ENCODE measurements around the gene EFNA2. TPM values are rescaled to one million over a fixed set of nuclear protein-coding genes. Genes with fewer than 3 reads are reported as not detected.
"Not testable (repeated sequence)": the region's sequence is repeated elsewhere in the genome, so short reads cannot be mapped to it uniquely, and the experiment has no call there.

The EFNA2 gene
- polyA plus RNA-seq, 1 donor (not counting 4 experiments of a cell fraction or from before 2014, with no cell fraction given) = not detected

DNA sequence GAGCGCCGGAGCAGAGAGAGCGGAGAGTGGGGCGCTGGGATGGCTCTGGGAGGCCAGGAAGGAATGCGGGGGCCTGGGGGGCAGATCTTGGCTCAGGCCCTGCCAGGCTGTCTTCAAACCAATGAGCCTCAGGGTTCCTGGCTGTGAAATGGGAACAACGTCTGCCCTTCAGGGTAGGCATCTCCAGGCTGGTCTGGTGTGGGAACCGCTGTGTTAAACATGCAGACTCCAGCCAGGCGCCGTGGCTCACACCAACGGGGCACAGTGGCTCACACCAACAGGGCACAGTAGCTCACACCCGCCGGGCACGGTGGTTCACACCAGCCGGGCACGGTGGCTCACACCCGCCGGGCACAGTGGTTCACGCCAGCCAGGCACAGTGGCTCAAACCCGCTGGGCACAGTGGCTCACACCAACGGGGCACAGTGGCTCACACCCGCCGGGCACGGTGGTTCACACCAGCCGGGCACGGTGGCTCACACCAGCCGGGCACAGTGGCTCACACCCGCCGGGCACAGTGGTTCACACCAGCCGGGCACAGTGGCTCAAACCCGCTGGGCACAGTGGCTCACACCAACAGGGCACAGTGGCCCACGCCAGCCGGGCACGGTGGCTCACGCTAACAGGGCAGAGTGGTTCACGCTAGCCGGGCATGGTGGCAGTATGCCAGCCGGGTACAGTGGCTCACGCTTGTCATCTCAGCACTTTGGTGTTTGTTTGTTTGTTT, 40.1 kb downstream of the EFNA2 start:
- dilution Hi-C loops (cut with MboI; ENCODE audit: extremely low pct_ligation_motif_present, low sequenced_read_pairs) = no loop called here
- peak overlapping the region; percentile 90 for H3K4me2 ChIP-seq (ENCODE audit: control insufficient read depth, extremely low read depth, insufficient read depth, low read depth, low read length)
- no peak for TF ChIP-seq EZH2 (IDR thresholded peaks at IDR 0.05; ENCODE audit: low read length)
- no peak for TF ChIP-seq CTCF (optimal IDR thresholded peaks at IDR 0.05 in 1 of 3, IDR thresholded peaks at IDR 0.05 in 1 of 3, conservative IDR thresholded peaks at IDR 0.05 in 1 of 3; ENCODE audit: extremely low read depth in 1 of 3, insufficient read depth in 2 of 3, low read length in 3 of 3)
- no peaks in the 10 kb centered on the region for H3K9me3 ChIP-seq (ENCODE audit: control insufficient read depth, low read depth, low read length)
- H3K9me1 ChIP-seq (ENCODE audit: control insufficient read depth, extremely low read depth, insufficient read depth, low read length) = no peaks in the 10 kb centered on the region
- H4K20me1 ChIP-seq (ENCODE audit: control insufficient read depth, extremely low read depth, insufficient read depth, low read length) = no peaks in the 10 kb centered on the region
- no peaks in the 10 kb centered on the region for H3K79me2 ChIP-seq (ENCODE audit: control insufficient read depth, insufficient read depth, low read length)
- H3K27me3 ChIP-seq (ENCODE audit: control insufficient read depth, extremely low read depth, insufficient read depth, low read length) = peaks cover 7% of the 10 kb centered on the region
- DNase-seq (ENCODE audit: low read depth, low spot score) (no peak), FAIRE-seq (no peak)
- H3K27ac ChIP-seq (ENCODE audit: control insufficient read depth, insufficient read depth, low read length) = no peak overlapping the region
- peaks cover 5% of the 10 kb centered on the region for H3K4me1 ChIP-seq (ENCODE audit: control insufficient read depth, extremely low read depth, insufficient read depth, low read length)
- no peak overlapping the region for H3K9ac ChIP-seq (ENCODE audit: control insufficient read depth, extremely low read depth, insufficient read depth, low read length)
- peak overlapping the region in 1 of 3 experiments; percentile 9 for H3K4me3 ChIP-seq (ENCODE audit: control insufficient read depth in 2 of 3, extremely low read depth in 1 of 3, insufficient read depth in 2 of 3, low read depth in 1 of 3, low read length in 3 of 3)
- H3K36me3 ChIP-seq (ENCODE audit: control insufficient read depth in 2 of 2, extremely low read depth in 1 of 2, insufficient read depth in 2 of 2, low read length in 2 of 2) = no peaks in the 10 kb centered on the region
- no peak overlapping the region for H2AFZ ChIP-seq (ENCODE audit: control insufficient read depth, low read length)

DNA sequence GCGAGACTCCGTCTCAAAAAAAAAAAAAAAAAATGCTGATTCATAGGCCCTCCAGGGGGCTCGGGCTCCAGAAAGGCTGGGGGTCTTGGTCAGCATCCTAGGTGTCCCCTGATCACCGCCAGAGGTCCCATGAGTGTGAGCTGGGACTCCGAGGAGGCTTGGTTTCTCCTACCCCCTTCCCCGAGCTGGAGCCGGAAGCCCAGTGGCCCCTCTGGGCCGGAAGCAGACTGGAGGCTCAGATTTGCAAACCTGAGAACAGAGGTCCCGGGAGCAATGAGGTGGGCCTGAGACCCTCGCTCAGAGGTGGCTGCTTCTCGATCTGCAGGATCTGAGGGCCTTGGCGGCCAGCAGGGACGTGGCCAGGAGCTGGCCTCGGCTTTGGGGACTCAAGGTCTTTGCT, 41.5 kb downstream of the EFNA2 start:
- Histone ChIP-seq H4K20me1 (ENCODE audit: control insufficient read depth, extremely low read depth, insufficient read depth, low read length) (no peaks in the 10 kb centered on the region), H3K36me3 (ENCODE audit: control insufficient read depth in 2 of 2, extremely low read depth in 1 of 2, insufficient read depth in 2 of 2, low read length in 2 of 2) (no peaks in the 10 kb centered on the region), H3K4me3 (ENCODE audit: control insufficient read depth in 2 of 3, extremely low read depth in 1 of 3, insufficient read depth in 2 of 3, low read depth in 1 of 3, low read length in 3 of 3) (no peak overlapping the region), H3K9me3 (ENCODE audit: control insufficient read depth, low read depth, low read length) (no peaks in the 10 kb centered on the region), H3K9me1 (ENCODE audit: control insufficient read depth, extremely low read depth, insufficient read depth, low read length) (no peaks in the 10 kb centered on the region), H3K27ac (ENCODE audit: control insufficient read depth, insufficient read depth, low read length) (no peak overlapping the region), H3K4me2 (ENCODE audit: control insufficient read depth, extremely low read depth, insufficient read depth, low read depth, low read length) (no peak overlapping the region), H3K79me2 (ENCODE audit: control insufficient read depth, insufficient read depth, low read length) (no peaks in the 10 kb centered on the region), H2AFZ (ENCODE audit: control insufficient read depth, low read length) (no peak overlapping the region), H3K27me3 (ENCODE audit: control insufficient read depth, extremely low read depth, insufficient read depth, low read length) (peaks cover 7% of the 10 kb centered on the region), H3K4me1 (ENCODE audit: control insufficient read depth, extremely low read depth, insufficient read depth, low read length) (peaks cover 5% of the 10 kb centered on the region), H3K9ac (ENCODE audit: control insufficient read depth, extremely low read depth, insufficient read depth, low read length) (no peak overlapping the region)
- DNase-seq (ENCODE audit: low read depth, low spot score) (no peak), FAIRE-seq (no peak)
- no peak for TF ChIP-seq CTCF (optimal IDR thresholded peaks at IDR 0.05 in 1 of 3, IDR thresholded peaks at IDR 0.05 in 1 of 3, conservative IDR thresholded peaks at IDR 0.05 in 1 of 3; ENCODE audit: extremely low read depth in 1 of 3, insufficient read depth in 2 of 3, low read length in 3 of 3)
- no peak for TF ChIP-seq EZH2 (IDR thresholded peaks at IDR 0.05; ENCODE audit: low read length)
- dilution Hi-C loops (cut with MboI; ENCODE audit: extremely low pct_ligation_motif_present, low sequenced_read_pairs) = no loop called here

GRCh38 chr19:1332208-1332607, 46.5 kb downstream of the EFNA2 start:
- H3K9ac ChIP-seq (ENCODE audit: control insufficient read depth, extremely low read depth, insufficient read depth, low read length); H3K36me3 ChIP-seq (ENCODE audit: control insufficient read depth in 2 of 2, extremely low read depth in 1 of 2, insufficient read depth in 2 of 2, low read length in 2 of 2); DNase-seq (ENCODE audit: low read depth, low spot score); H3K4me2 ChIP-seq (ENCODE audit: control insufficient read depth, extremely low read depth, insufficient read depth, low read depth, low read length); H3K4me3 ChIP-seq (ENCODE audit: control insufficient read depth in 2 of 3, extremely low read depth in 1 of 3, insufficient read depth in 2 of 3, low read depth in 1 of 3, low read length in 3 of 3); H3K79me2 ChIP-seq (ENCODE audit: control insufficient read depth, insufficient read depth, low read length); H2AFZ ChIP-seq (ENCODE audit: control insufficient read depth, low read length); H3K9me1 ChIP-seq (ENCODE audit: control insufficient read depth, extremely low read depth, insufficient read depth, low read length); H3K4me1 ChIP-seq (ENCODE audit: control insufficient read depth, extremely low read depth, insufficient read depth, low read length); dilution Hi-C loops (cut with MboI; ENCODE audit: extremely low pct_ligation_motif_present, low sequenced_read_pairs); H3K27ac ChIP-seq (ENCODE audit: control insufficient read depth, insufficient read depth, low read length); H4K20me1 ChIP-seq (ENCODE audit: control insufficient read depth, extremely low read depth, insufficient read depth, low read length); FAIRE-seq; H3K27me3 ChIP-seq (ENCODE audit: control insufficient read depth, extremely low read depth, insufficient read depth, low read length); H3K9me3 ChIP-seq (ENCODE audit: control insufficient read depth, low read depth, low read length): not testable (repeated sequence)
